Raji (cell line): ENCODE measurements around the gene COL8A2.

Source experiments
- POLR2A ChIP-seq: IDR thresholded peaks from 2 replicates; pipeline ENCODE4 v1.6.1; 2011; ENCODE audit warnings: low read depth, low read length, control low read depth; ENCODE audit not compliant: insufficient read depth

Gene COL8A2

GRCh38 chr1:36084497-36085115 is 40.4 kb downstream of the COL8A2 start:
- no peak for TF ChIP-seq POLR2A

- no peak for TF ChIP-seq POLR2A
Observed at GRCh38 chr1:36083635-36084496, 41.2 kb downstream of the COL8A2 start, which contains the start of gene TEKT2. Gene TEKT2, plus strand, starts transcription at chr1:36084094. Its CDS starts 828 bp downstream, at chr1:36084922.

- no peak for TF ChIP-seq POLR2A
Observed at GRCh38 chr1:36083219-36083618, 41.8 kb downstream of the COL8A2 start.

GRCh38 chr1:36081926-36082485 is 43.0 kb downstream of the COL8A2 start:
- TF ChIP-seq POLR2A, result no peak

- TF ChIP-seq POLR2A, result no peak
Observed at GRCh38 chr1:36080801-36081200, 44.2 kb downstream of the COL8A2 start.

- no peak for TF ChIP-seq POLR2A
Observed at GRCh38 chr1:36080236-36080635, 44.8 kb downstream of the COL8A2 start.

- no peak for TF ChIP-seq POLR2A
Observed at GRCh38 chr1:36076979-36077573, 47.9 kb downstream of the COL8A2 start.

GRCh38 chr1:36070349-36070748 is 54.7 kb downstream of the COL8A2 start:
- no peak for TF ChIP-seq POLR2A

GRCh38 chr1:36068866-36069265 is 56.2 kb downstream of the COL8A2 start:
- no peak for TF ChIP-seq POLR2A

- TF ChIP-seq POLR2A, result no peak
Observed at GRCh38 chr1:36067871-36068270, 57.2 kb downstream of the COL8A2 start.

- no peak for TF ChIP-seq POLR2A
Observed at GRCh38 chr1:36062315-36062714, 62.7 kb downstream of the COL8A2 start.

GRCh38 chr1:36055706-36056105 is 69.3 kb downstream of the COL8A2 start:
- no peak for TF ChIP-seq POLR2A

- no peak for TF ChIP-seq POLR2A
Observed at GRCh38 chr1:36053978-36054377, 71.0 kb downstream of the COL8A2 start.

GRCh38 chr1:36051821-36052220 is 73.2 kb downstream of the COL8A2 start:
- TF ChIP-seq POLR2A, result no peak
